Hematopoietic multipotent progenitor cell treated with erythropoietin and hydrocortisone succinate and interleukin-3 and kit ligand, for 15 days (in vitro differentiated cells): ENCODE measurements around the gene TAOK2.
A peak's percentile ranks its signal among the peaks of the same experiment; 100 is the strongest.

Experiments used
- DNase-seq: peaks from one replicate; pipeline ENCODE4 v3.0.0-alpha.2; 2015; ENCODE audit warnings: low spot score

The TAOK2 gene

DNA sequence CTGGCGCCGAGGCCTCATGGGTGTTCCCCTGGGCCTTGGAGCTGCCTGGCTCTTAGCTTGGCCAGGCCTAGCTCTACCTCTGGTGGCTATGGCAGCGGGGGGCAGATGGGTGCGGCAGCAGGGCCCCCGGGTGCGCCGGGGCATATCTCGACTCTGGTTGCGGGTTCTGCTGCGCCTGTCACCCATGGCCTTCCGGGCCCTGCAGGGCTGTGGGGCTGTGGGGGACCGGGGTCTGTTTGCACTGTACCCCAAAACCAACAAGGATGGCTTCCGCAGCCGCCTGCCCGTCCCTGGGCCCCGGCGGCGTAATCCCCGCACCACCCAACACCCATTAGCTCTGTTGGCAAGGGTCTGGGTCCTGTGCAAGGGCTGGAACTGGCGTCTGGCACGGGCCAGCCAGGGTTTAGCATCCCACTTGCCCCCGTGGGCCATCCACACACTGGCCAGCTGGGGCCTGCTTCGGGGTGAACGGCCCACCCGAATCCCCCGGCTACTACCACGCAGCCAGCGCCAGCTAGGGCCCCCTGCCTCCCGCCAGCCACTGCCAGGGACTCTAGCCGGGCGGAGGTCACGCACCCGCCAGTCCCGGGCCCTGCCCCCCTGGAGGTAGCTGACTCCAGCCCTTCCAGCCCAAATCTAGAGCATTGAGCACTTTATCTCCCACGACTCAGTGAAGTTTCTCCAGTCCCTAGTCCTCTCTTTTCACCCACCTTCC is 13.9 kb downstream of the TAOK2 start:
- DNase-seq, result no peak

DNA sequence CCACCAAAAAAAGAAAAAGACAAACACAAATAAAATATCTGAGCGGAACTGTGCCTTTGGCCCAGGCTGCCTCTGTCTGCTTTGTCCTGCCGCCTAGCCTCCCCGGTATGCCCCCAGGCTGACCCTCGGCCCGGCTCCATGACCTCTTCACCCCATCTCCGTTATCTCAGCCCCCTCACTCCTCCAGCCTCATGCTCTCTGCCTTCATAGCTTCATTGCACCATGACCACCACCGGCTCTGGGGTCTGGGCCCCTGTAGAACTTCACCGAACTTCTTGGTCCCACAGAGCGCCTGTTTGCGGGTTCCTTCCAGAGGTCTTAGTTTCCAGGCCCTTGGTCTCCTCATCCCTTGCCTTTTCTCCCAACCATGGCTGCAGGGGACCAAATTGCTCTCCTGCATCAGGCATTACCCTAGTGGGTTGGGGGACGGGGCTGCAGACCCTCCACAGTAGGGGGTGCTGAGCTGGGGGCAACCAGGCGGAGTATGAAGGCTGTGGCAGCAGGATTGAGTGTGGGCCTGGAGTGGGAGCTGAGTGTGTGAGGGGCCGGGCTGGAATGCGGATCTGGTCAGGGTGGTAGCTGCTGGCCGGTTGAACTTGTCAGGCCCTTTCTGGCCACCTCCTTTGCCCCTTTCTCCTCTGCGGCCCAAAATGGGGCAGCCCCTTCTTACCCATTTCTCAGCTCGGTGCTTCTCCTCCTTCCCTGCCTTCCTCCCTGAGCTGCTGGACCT is 14.8 kb downstream of the TAOK2 start:
- no peak for DNase-seq

DNA sequence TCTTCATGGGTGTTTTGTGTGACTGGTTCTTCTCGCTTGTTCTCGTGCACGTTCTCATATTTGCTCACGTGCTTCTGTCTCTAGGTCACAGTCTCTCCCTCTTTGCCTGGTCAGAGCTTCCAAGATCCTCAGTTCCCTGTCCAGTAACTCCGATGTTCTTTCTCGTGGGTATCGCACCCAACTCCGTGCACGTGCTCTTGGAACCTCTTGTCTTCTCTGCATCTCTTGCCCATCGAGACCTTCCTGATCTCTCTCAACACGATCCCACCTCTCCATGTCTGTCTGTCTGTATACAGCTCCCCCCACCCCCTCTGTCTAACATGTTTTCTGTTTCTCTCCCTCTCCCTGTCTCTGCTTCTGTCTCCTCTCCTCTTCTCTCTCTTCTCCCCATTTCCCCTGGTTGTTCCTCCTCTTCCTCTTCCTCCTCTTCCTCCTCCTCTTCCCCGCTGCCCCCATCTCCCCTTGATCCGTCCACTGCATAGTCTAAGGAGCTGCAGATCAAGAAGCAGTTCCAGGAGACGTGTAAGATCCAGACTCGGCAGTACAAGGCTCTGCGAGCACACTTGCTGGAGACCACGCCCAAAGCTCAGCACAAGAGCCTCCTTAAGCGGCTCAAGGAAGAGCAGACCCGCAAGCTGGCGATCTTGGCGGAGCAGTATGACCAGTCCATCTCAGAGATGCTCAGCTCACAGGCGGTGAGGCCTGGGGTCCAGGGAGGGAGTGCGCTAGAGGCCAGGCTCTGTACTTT is 15.6 kb downstream of the TAOK2 start:
- DNase-seq, result no peak

DNA sequence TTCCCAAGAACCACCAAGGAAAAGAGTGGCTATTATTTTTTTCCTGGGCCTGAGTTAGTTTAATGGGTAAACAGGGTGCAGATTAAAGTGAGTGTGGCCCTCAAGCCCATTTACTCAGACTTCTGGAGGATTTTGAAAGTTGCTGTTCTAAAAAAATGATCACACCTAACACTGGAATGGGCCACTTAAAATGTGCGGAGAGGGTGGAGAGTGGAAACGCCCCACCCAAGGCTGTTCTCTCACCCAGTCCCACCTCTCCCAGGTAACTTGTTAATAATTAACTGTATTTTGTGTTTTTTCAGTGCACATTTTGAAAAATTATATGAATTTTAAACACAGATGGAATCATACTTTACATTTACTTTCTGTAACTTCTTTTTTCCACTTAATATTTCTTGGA is 16.4 kb downstream of the TAOK2 start:
- no peak for DNase-seq

DNA sequence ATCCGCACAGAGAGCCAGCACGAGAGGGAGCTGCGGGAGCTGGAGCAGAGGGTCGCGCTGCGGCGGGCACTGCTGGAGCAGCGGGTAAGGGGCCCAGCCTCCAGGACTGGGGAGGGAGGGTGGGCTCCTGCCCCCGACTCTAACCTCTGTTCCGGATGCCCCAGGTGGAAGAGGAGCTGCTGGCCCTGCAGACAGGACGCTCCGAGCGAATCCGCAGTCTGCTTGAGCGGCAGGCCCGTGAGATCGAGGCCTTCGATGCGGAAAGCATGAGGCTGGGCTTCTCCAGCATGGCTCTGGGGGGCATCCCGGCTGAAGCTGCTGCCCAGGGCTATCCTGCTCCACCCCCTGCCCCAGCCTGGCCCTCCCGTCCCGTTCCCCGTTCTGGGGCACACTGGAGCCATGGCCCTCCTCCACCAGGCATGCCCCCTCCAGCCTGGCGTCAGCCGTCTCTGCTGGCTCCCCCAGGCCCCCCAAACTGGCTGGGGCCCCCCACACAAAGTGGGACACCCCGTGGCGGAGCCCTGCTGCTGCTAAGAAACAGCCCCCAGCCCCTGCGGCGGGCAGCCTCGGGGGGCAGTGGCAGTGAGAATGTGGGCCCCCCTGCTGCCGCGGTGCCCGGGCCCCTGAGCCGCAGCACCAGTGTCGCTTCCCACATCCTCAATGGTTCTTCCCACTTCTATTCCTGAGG is 17.4 kb downstream of the TAOK2 start:
- DNase-seq, result no peak

DNA sequence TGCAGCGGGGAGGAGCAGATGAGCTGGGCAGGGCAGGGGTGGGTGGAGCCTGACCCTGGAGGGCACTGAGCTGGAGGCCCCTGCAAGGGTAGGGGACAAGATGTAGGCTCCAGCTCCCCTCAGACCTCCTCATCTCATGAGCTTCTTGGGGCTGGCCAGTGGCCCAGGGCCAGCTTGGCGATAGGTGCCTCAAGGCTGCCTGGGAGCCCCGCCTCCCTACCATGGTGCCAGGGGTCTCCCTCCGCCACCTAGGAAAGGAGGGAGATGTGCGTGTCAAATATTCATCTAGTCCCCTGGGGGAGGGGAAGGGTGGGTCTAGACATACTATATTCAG is 17.9 kb downstream of the TAOK2 start:
- no peak for DNase-seq

DNA sequence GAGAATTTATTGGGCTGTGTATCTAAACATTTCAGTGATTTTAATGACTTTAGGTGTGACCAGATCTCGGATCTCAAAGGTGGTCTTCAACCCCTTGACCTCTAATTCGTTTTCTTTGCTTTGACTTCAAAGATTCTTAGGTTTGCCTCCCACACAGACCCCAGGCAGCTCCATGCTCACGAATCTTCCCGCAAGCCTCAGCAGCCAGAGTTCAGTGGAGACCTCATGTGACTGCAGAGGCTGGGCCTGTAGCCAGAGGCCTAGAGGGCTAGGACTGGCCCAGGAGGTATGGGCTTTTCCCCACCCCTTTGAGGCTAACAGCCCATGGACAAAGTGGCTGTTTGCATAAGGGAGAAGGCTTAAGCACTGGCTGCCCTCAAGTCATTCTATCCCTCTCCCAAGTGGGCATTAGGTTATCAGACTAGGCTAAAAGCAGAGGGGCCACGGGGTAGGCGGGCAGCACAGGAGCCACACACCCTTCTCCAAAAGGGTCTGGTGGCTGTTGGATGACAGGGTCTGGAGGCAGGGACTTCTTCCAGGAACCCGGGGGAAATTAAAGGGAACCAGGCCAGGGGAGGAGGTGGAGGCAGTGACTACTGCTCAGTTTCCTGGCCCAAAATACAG is 18.8 kb downstream of the TAOK2 start:
- DNase-seq, result no peak

DNA sequence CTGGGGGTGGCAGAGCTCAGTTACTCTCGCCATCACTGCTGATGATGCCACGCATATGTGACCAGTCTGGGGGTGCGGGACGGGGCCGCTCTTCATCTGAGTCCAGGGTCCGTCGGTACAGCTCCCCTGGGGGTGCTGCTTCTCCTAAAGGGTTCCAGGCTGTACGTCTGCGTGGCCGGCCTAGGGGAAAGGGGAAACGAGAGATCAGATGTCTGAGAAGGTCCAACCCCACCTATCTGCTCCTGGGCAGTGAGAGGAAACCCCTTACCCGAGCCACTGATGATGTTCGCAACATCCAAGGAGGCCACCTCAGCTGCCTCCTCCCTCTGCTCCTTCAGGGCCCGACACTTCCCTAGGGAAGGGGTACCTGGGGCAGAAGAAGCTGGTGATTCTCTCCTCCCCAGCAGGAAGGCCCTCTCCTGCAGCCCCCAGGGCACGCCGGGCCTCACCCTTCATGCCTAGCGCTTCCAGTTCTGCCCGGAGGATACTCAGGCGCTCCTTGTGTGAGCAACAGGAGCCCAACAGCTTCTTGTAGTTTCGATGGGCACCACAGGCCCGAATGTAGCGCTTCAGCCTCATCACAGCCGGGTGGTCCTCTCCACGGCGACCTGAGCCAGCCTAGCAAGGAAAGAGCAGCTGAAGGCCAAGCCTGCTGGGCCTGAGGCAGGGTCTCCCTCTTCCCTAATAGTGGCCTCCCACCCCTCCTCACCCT is 19.7 kb downstream of the TAOK2 start:
- DNase-seq, result no peak

DNA sequence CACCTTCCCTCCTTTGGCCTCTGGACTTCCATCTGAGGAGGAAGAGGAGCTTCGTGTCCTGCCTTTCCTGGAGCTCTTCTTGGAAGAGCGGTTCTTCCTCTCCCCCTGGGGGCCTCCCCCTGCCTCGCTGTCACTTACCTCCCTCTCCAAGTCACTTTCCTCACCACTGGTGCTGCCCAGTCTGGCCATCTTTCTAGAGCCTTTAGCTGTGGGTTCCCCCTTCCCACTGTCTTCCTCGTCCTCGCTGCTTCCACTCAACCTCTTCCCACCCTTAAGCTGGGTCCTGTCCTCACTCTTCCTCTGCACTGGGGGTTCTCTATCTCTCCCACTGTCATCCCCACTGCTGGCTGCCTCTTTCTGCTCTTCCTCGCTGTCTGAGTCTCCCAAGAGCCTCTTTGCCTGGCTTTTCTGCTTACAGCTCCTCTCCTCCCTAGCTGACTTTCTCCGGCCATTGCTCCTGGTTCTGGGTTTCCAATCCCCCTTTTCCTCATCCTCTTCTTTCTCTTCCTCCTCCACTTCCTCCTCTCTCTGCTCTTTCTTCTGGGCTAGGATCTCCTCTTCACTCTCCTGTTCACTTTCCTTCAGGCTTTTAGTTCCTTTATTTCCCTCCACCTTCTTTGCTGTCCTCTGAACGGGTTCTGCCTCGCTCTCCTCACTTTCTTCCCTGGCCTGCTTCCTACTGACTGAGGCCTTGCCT is 20.4 kb downstream of the TAOK2 start:
- no peak for DNase-seq

DNA sequence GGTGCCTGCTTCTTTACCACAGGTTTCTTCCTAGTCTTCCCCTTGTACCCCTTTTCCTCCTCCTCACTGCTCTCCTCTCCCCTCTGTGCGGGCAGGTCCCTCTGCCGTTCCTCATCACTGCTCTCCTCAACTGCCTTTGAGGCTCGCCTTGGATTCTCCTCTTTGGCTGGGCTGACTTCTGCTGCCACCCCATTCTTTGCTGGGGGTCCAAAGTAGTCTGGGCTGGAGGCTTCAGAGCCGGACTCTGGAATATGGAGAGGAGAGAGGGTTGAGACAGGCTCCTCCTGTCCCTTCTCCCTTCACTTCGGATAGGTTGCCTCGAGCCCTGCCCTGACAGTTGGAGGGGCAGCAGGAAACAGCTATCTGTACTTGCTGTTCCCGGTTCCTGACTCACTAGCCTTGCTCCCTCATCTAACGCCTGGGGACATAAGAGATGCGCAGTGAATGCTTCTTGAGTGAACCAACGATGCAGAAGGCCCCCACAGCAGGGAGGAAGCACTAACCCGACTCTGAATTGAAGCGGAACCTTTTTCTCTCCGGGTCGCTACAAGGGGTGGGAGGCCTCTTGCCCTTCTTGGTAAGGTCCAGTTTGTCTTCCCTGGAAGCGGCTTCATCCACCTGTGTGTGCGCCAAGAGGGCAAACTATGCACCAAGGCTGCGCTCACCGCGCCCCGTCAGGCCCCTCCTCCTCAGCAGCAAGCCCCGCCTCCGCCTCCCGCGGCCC is 21.1 kb downstream of the TAOK2 start:
- peak; percentile 74 for DNase-seq

DNA sequence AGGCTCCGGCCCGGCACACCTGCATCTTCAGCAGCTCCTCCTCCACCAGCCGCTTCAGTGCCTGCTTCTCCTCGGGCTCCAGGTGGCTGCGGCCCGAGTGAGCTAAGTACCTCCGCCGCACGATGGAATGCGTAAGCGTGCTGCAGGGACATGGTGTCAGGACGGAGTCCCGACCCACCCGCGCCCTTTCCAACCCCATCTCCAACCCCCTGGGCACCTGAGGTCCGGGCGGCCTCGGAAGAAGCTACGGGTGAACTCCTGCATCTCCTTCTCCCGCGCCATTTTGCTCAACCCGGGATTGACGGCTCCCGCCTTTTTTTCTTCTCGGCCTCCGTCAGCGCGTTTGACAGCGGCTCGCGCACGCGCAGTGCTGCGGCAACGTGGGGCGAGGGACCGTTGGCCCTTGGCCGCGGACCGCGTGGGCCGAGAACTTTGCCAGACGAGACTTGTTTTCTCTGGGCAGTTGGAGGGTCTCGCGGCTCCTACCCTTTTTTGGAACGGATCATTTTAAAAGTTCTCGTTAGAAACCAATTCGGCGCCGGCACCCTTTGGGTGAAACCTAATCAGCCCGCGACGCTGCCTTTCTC is 21.7 kb downstream of the TAOK2 start, which contains the start of gene HIRIP3:
Gene HIRIP3, minus strand, starts transcription at position 294 of the 587 bp plus-strand sequence. Its CDS starts 12 bp downstream, at position 282.
- DNase-seq, result peak; percentile 86

DNA sequence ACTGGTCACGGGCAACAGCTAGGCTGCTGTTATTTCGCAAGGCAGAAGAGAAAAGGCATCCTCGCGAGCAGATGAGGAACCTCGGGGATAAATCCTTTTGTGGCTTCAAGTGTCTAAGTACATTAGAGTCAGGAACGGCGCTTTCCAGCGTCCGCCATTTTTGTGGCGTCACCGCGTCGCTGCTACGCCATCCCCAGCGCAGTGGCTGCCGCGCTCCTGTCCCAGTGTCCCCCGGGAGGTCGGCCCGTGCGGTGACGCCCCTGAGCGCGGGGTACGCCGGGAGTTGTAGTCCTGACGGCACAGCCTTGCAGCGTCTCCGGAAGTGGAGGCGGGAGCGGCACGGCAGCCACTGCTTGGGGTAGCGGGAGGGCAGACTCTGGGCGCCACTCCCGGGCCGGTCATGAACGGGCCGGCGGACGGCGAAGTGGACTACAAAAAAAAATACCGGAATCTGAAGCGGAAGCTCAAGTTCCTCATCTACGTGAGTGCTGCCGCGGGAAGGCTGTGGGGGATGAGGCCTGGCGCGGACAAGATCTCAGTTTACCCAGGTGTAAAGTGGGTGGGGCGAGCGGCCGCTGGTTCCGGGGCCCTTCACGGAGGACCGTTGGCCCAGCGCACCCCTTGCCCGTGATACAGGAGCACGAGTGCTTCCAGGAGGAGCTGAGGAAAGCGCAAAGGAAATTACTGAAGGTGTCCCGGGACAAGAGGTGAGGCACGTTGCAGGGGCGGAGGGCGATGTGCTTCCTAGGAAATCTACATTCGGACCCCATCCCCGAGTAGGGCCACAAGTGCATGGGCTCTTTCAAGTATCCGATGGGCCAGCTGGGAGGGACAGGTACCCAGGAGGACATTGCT is 22.5 kb downstream of the TAOK2 start, which contains the start of gene INO80E:
Gene INO80E, plus strand, starts transcription at position 331 of the 855 bp plus-strand sequence. Its CDS starts 70 bp downstream, at position 401.
- DNase-seq, result peak; percentile 98

DNA sequence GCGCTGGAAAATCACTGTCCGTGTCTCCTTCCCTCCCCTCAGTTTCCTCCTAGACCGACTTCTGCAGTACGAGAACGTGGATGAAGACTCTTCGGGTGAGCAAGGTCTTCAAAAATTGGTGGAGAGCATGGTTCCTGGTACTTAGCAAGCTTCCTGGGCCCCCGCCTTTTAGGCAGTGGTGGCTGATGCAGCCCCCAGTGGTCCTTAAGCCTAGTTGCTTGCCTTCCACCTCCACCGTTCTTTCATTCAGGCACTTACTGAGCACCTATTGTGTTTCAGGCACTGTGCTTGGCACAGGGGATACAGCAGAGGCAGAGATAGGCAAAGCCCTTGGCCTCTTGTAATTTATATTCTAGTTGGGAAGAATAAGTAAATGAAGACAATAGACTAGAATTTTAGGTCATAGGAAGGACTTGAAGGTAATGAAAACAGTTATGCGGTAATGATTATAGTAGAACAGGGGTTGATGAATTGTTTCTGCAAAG is 23.1 kb downstream of the TAOK2 start:
- DNase-seq, result no peak

DNA sequence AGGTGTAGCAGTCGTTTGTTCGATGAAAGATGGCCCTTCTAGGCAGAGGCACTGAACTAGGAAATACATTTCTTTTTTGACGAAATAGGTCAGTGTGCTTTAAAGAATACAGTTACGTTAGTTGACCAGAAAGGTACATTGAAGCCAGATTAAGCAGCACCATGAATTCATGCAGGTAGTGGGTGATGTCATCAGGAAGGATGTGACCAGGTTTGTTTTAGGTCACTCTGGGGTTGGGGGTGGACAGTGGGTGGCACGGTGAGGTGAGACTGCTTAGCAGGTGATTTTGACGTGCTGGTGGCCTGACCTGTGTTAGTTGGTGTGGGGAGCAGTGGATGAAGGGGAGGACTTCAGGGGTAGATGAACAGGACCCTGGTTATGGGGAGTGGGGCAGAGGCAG is 25.9 kb downstream of the TAOK2 start:
- no peak for DNase-seq

DNA sequence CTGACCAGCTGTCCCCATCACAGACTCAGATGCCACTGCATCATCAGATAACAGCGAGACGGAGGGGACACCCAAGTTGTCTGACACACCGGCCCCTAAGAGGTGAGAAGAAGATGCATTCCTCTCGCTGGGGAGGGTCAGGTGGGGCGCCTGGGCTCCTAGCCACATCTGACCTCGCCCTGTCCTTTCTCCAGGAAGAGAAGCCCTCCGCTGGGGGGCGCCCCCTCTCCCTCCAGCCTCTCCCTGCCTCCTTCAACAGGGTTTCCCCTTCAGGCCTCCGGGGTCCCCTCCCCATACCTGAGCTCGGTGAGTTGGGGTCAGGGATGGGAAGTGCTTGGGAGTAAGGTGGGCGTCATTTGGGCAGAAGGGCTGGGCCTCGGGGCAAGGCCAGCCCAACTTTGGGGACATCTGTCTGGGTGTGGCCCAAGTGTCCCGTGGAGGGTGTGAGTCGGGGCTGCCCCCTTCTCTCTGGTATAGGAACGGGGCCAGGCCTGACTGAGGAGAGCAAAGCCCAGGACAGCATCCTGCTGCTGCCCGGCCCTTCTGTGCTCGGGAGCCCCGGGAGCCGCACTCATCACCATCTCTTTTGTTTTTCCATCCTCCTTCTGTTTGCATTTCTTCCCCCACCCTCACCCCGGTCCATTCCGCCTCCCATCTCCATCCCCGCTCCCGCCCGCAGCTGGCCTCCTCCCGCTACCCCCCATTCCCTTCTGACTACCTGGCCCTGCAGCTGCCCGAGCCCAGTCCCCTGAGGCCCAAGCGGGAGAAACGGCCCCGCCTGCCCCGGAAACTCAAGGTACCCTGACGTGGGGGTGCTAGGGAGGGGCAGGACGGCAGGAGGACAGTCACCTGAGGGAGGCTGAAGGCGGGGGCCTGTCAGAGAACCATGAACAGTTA is 27.3 kb downstream of the TAOK2 start:
- DNase-seq, result no peak

DNA sequence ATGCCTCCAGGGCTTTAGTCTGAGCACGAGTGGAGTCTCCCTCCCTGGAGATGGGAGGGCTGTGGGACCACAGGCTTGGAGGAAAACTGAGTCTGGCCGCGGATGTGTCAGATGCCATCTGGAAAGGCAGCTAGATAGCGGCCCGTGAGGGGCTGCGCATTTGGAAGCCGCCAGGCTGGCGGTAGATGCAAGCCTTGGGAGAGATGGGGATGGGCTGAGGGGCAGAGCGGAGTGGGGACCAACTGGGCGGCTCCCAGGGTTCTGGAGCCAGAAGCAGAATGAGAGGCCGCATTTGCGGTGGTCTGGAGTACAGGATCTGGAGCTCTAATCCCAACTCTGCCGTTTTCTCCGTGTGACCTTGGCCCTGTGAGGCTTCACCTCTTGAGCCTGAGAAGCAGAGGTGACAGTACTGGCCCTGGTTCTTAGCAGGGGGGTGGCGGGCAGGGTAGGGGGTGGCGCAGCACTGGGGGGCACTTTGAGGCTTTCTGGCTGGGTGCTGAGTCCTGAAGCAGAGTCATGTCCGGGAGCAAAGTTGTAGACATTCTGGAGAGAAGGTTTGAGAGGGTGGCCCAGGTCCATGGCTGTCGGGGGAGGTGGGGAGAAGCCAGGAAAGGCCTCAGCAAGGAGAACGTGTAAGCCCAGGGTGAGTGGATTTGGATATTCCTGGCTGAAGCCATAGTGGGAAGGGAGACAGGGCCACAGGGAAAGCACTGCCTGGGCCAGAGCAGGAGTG is 29.1 kb downstream of the TAOK2 start:
- no peak for DNase-seq
